ENCODE measurements around the gene CAPZB.
A peak's percentile ranks its signal among the peaks of the same experiment; 100 is the strongest.

CAPZB gene

DNA sequence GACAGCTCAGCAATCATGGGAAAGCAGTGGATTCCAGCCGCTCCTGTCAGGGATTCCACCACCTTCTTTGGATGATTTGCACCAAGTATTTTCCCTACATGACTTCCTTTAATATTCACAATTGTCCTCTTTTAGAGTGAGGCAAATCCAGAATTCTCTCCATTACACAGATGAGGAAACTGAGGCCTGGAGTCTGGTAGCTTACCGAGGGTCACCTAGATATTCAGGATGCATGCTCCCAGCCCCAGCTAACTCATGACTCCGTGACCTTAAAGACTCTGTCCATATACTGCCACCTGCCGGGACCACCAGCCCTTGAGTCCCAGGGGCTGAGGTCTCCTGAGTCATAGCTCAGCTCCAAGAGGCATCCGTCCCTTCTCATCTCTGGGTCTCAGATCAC, 80.6 kb downstream of the CAPZB start:
- DNase-seq = no peak

DNA sequence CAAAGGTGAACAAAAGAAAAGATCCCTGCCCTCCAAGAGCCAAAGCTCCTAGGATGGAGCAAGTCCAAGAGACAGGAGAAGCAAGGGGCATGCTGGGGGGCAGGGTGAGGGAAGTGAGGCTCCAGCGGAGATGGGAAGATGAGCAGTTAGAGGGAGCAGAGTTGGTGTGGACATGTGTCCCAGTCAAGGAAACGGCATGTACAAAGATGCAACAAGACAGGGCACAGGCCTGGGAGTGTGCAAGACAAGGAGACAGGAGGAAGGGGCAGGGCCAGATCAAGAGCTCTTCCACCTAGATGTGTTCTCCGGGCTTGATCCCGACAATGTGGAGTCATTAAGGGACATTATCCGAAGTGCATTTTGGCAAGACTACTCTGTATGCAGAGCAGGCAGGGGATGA, 82.1 kb downstream of the CAPZB start:
- no peak for DNase-seq

GRCh38 chr1:19402031-19402813, 83.1 kb downstream of the CAPZB start:
- DNase-seq = no peak

GRCh38 chr1:19401535-19401889, 83.8 kb downstream of the CAPZB start:
- DNase-seq = no peak

- DNase-seq = no peak
These were observed 84.3 kb downstream of the CAPZB start for GRCh38 chr1:19400875-19401534.

- no peak for DNase-seq
These were observed 85.1 kb downstream of the CAPZB start for GRCh38 chr1:19400192-19400611.

- no peak for DNase-seq
These were observed 87.0 kb downstream of the CAPZB start for GRCh38 chr1:19398309-19398760.

DNA sequence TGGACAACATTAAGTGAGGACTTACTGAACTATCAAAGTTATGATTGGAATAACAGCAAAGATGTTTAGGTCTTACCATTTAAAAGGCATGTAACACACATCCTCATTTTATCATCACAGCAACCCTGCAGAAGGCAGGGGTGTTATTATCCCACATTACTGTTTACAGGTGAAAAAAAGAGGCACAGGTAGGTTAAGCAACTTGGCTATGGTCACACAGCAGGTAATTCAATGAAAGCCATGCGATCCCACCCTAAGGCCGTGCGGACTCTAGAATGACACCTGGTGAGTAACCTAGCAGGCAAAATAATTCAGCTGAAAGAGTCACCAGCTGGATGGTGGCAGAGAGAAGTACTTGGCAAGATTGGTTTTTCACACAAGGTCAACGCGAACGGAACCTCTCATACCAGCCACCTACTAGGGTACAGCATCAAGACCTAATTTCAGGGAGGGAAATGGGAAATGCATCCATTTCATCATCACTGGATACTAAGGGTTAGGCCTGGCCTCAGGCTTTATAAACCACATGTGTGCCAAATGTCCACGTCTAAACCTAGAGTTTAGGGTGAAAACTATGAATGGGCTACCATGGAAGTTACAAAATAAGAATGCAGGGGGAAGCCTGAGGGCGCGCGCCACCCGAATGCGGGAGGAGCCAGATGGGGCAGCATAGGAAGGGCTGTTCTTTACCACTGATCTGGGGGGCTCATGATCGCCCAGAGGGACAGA, 88.0 kb downstream of the CAPZB start:
- no peak for DNase-seq

- no peak for DNase-seq
These were observed 89.1 kb downstream of the CAPZB start for GRCh38 chr1:19396280-19396679.

- no peak for DNase-seq
These were observed 89.6 kb downstream of the CAPZB start for GRCh38 chr1:19395678-19396192.

- no peak for DNase-seq
These were observed 92.3 kb downstream of the CAPZB start for GRCh38 chr1:19393046-19393445.

GRCh38 chr1:19392221-19392620, 93.1 kb downstream of the CAPZB start:
- no peak for DNase-seq

DNA sequence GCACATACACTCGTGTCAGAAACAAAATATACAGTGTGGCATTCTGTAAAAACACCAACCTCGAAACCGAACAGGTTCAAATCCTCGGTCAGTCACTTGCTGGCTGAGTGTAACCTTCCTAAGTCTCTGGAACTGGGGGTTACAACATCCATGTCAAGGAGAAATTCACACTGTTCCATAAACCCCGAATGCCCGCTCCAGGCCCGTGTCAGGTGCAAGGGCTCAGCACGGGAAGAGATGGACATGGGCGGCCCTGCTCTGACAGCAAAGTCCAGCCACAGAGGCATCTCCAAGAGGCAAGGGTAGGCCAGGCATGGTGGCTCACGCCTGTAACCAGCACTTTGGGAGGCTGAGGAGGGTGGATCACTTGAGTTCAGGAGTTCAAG, 93.8 kb downstream of the CAPZB start:
- no peak for DNase-seq

- DNase-seq = peak; percentile 51
These were observed 94.3 kb downstream of the CAPZB start for GRCh38 chr1:19390901-19391595.

DNA sequence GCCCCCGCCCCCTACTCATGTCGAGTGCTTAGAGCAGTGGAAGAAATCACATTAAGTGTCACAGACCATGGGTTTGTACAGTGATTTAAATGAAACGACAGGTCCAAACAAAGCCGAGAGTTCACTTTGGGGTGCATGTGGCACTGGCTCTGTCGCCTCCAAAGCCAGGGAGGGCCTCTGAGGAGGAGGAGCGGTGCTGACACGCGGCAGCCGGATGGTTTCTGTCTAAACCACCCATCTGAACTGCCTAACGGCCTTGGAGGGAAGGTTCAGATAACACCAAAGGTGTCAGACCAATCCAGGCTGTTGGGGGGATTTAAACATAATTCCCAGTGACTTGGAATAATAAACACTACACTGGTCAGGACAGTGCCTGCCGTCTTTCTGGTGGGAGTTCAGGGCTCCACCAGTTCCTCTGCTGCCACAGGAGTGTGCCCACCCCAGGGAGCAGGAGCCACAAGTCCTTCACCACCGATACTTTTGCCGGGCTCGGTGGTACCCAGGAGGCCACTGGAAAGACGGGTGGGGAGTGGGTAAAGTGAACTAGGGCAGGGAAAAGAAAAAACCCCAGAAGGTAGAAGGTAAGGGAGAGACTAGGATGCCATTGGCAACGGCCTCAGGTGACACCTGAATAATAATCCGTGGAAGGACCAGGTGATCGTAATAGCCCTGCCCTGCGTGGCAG, 95.0 kb downstream of the CAPZB start:
- no peak for DNase-seq

- DNase-seq = no peak
These were observed 96.4 kb downstream of the CAPZB start for GRCh38 chr1:19388980-19389379.

DNA sequence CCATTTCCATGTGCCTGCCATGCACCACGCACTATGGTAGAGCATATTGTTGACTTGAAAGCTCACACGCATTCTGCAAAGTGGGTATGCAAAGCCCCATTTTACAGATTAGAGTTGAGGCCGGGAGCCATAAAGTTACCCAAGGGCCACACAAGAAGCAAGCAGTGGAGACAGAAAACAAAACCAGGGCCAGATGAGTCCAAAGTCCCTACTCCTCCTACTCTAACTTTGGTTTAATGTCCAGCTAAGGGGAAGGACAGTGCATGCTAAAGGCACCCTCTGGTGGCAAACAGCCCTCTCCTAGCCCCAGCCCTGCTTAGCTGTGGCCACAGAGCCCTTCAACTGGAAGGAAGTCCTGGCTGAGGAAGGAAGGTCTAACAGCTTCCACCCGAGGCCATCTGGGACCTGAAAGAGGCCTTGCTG, 98.3 kb downstream of the CAPZB start:
- no peak for DNase-seq

DNA sequence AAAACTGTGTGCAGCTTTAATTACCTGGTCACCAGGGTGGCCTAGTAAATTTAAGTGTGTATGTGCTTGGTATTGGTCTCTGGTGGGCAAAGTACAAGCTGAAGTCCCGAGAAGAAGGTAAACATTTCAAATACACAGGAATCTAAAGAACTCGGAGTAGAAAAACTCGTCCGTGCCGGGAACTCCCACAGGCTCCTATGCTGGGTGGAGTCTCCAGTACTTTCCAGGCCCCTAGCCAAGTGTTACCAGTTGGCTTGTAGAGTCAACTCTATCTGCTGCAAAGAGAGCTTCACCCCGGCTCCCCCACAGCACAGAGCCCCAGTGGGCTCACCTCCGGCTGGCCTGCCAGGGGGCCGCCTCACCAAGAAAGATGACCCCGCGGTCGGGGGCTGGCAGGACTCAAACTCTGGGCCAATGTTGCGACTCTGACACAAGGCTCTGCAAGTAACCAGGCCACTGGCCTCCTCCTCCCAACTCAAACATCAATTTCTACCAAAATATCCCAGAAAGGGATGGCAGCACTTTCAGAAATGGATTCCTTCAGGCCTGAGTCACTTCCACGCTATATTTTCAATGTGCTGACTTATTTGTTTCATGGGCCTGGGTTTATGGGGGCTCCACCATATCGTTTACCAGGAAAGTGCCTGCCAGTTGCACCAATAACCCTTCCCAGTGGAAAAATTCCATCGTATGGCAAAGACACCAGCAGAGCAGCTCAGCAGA, 99.3 kb downstream of the CAPZB start:
- DNase-seq = no peak

- no peak for DNase-seq
These were observed 100.1 kb downstream of the CAPZB start for GRCh38 chr1:19385221-19385620.

GRCh38 chr1:19384772-19385187, 100.6 kb downstream of the CAPZB start:
- no peak for DNase-seq

DNA sequence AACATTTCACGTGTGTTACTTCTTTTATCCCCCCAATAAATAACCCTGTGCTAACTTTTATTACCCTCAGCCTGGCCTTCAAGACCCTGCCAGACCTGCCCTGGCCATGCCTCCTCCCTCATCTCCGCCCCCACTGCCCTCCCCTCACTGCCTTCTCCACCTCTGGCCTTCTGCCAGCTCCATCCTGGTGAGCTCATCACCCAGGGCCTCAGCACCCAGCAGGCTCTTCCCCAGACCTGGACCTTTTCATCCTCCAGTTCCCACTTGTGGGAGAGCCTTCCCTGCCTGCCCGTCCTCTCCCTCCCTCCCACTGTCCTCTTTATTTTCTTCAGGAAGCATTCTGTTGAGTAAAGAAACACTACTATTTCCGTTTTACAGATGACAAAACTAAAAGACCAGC, 101.2 kb downstream of the CAPZB start:
- DNase-seq = no peak

DNA sequence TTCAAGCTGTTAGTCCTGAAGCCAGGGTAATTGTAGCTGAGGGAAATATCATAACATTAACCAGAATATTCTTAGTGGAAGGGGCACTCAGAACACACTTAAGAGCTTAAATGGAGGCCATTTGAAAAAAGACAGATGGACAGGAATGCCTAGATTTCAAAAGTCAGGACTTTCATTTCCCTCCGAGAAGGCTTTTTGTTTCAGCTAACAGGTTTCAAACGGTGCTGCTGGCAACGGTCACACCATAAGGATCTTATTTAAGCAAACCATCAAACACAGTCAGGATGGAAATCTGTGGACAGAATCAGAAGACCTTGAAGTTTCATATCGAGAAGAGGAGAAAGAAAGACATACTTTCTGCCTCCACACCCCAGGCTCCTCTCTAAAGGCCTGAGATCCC, 103.1 kb downstream of the CAPZB start:
- DNase-seq = no peak

All from stimulated activated CD4-positive, alpha-beta T cell treated with anti-CD3 and anti-CD28 coated beads, Interleukin-12 subunit alpha, Interleukin-12 subunit beta, amount 100 ng/mL, for 4 hours (primary cell).